Measurements from ENCODE around the gene KLHL29. TPM values are rescaled to one million over a fixed set of nuclear protein-coding genes. Genes with fewer than 3 reads are reported as not detected.

Gene KLHL29
- total RNA-seq, 4 donors from 2014 or later: 39.6 to 52.0 (median 40.4) TPM

GRCh38 chr2:23413641-23414040 lies 28.7 kb downstream of the KLHL29 start:
- H3K27ac ChIP-seq: peak overlapping the region in 2 of 4 donors; percentile 57 to 78
- no peaks in the 10 kb centered on the region for H3K27me3 ChIP-seq
- DNase-seq (ENCODE audit: low spot score in 2 of 2): no peak
- no peak overlapping the region for H3K4me3 ChIP-seq
- H3K4me1 ChIP-seq: peaks cover 0 to 94% (median 46%) of the 10 kb centered on the region in 4 donors
- WGBS, 2 donors: 87% methylated on average over 7 to 8 of the region's 8 CpGs
- no peak for TF ChIP-seq EP300 (IDR thresholded peaks at IDR 0.05)
- H3K36me3 ChIP-seq: no peaks in the 10 kb centered on the region
- no peaks in the 10 kb centered on the region for H3K9me3 ChIP-seq

GRCh38 chr2:23414106-23414505 lies 29.1 kb downstream of the KLHL29 start:
- Histone ChIP-seq H3K4me1 (peaks cover 0 to 98% (median 51%) of the 10 kb centered on the region in 4 donors), H3K27ac (peak overlapping the region in 2 of 4 donors; percentile 57 to 78), H3K9me3 (no peaks in the 10 kb centered on the region), H3K4me3 (no peak overlapping the region), H3K36me3 (no peaks in the 10 kb centered on the region), H3K27me3 (no peaks in the 10 kb centered on the region)
- DNase-seq (ENCODE audit: low spot score in 2 of 2): no peak
- WGBS, 2 donors: 78% methylated on average over 8 of the region's 8 CpGs
- no peak for TF ChIP-seq POLR2A (IDR thresholded peaks at IDR 0.05)

GRCh38 chr2:23414871-23415270 lies 29.9 kb downstream of the KLHL29 start:
- DNase-seq (ENCODE audit: low spot score in 2 of 2): no peak
- no peak for TF ChIP-seq EP300 (IDR thresholded peaks at IDR 0.05)
- no peak for TF ChIP-seq POLR2A (IDR thresholded peaks at IDR 0.05)
- TF ChIP-seq CTCF (IDR thresholded peaks at IDR 0.05): peak in 1 of 5 experiments; percentile 15
- H3K9me3 ChIP-seq: no peaks in the 10 kb centered on the region
- H3K27me3 ChIP-seq: no peaks in the 10 kb centered on the region
- H3K36me3 ChIP-seq: no peaks in the 10 kb centered on the region
- peaks cover 3 to 99% (median 56%) of the 10 kb centered on the region in 4 donors for H3K4me1 ChIP-seq
- 94 to 97% methylated on average over 4 of the region's 4 CpGs for WGBS, 2 donors
- H3K27ac ChIP-seq: peak overlapping the region in 2 of 4 donors; percentile 57 to 78
- H3K4me3 ChIP-seq: no peak overlapping the region

GRCh38 chr2:23417310-23417709 lies 32.3 kb downstream of the KLHL29 start:
- Histone ChIP-seq H3K27ac (peak overlapping the region in 2 of 4 donors; percentile 84 to 87), H3K9me3 (no peaks in the 10 kb centered on the region), H3K36me3 (no peaks in the 10 kb centered on the region), H3K4me1 (peaks cover 3 to 91% (median 50%) of the 10 kb centered on the region in 4 donors), H3K27me3 (no peaks in the 10 kb centered on the region), H3K4me3 (no peak overlapping the region)
- TF ChIP-seq POLR2A (IDR thresholded peaks at IDR 0.05) (no peak), EP300 (IDR thresholded peaks at IDR 0.05) (no peak), CTCF (IDR thresholded peaks at IDR 0.05) (no peak)
- no peak for DNase-seq (ENCODE audit: low spot score in 2 of 2)
- WGBS, 2 donors: 90% methylated on average over 12 of the region's 12 CpGs

GRCh38 chr2:23418056-23418455 lies 33.1 kb downstream of the KLHL29 start:
- H3K4me3 ChIP-seq: no peak overlapping the region
- no peak for DNase-seq (ENCODE audit: low spot score in 2 of 2)
- no peaks in the 10 kb centered on the region for H3K9me3 ChIP-seq
- no peak for TF ChIP-seq CTCF (IDR thresholded peaks at IDR 0.05)
- no peaks in the 10 kb centered on the region for H3K36me3 ChIP-seq
- H3K4me1 ChIP-seq: peaks cover 3 to 91% (median 48%) of the 10 kb centered on the region in 4 donors
- no peaks in the 10 kb centered on the region for H3K27me3 ChIP-seq
- 71 to 86% methylated on average over 3 to 5 of the region's 5 CpGs for whole genome bisulfite sequencing, 2 donors
- peak overlapping the region in 2 of 4 donors; percentile 84 to 87 for H3K27ac ChIP-seq

GRCh38 chr2:23418461-23418911 lies 33.5 kb downstream of the KLHL29 start:
- Histone ChIP-seq H3K4me1 (peaks cover 3 to 91% (median 46%) of the 10 kb centered on the region in 4 donors), H3K36me3 (no peaks in the 10 kb centered on the region), H3K9me3 (no peaks in the 10 kb centered on the region), H3K27me3 (no peaks in the 10 kb centered on the region), H3K27ac (peak overlapping the region; percentile 17 to 87 (median 56)), H3K4me3 (no peak overlapping the region)
- TF ChIP-seq EP300 (IDR thresholded peaks at IDR 0.05): no peak
- 22 to 41% methylated on average over 6 of the region's 6 CpGs for WGBS, 2 donors
- DNase-seq (ENCODE audit: low spot score in 2 of 2): no peak

Measured in tibial nerve (tissue), 4 donors.